B cell (primary cell): ENCODE measurements around the gene FKBP9. TPM values are rescaled to one million over a fixed set of nuclear protein-coding genes. Genes with fewer than 3 reads are reported as not detected.

Experiments used
- ATAC-seq: fragments of 200-7000 bp; cut with Tn5 transposase; one replicate; pipeline ENCODE4 v1.10.0; 2021; ENCODE audit warnings: low read depth, mild to moderate bottlenecking, moderate number of reproducible peaks, moderate library complexity
- CTCF ChIA-PET: fragments of 350-600 bp; sonication (Branson Sonifier 250); formaldehyde crosslinking; loops from one replicate; lab custom pipeline; 2021; ENCODE audit warnings: antibody characterized with exemption, inconsistent platforms; lab: Charles Lee
- POLR2A ChIA-PET: fragments of 350-600 bp; sonication (Branson Sonifier 250); formaldehyde crosslinking; loops from one replicate; lab custom pipeline; 2021; ENCODE audit warnings: antibody characterized with exemption; lab: Charles Lee
- DNase-seq: peaks from one replicate; pipeline ENCODE4 v3.0.0; 2013
- H2AFZ ChIP-seq: 2 replicates; pipeline ENCODE4 v1.6.1; 2012; ENCODE audit warnings: mild to moderate bottlenecking, low read depth, low read length; ENCODE audit not compliant: insufficient read depth, poor library complexity, severe bottlenecking
- H3K27ac ChIP-seq, 2 donors: 1 replicate in 1 of 2; 2 replicates in 1 of 2; pipeline ENCODE4 v1.5.1; 2012 to 2013; ENCODE audit warnings: low read length in 2 of 2, mild to moderate bottlenecking in 2 of 2, moderate library complexity in 1 of 2
- H3K27me3 ChIP-seq, 4 experiments: fragments of 200-600 bp in 1 of 4; sonication (generic) in 1 of 4; replicated peaks in 1 of 4; 1 replicate in 2 of 4; 2 replicates in 2 of 4; pipeline versions ENCODE4 v1.6.1 to v1.7.0; 2013 to 2016; ENCODE audit warnings: low read length in 3 of 4, mild to moderate bottlenecking in 2 of 4, mixed read lengths in 1 of 4, moderate library complexity in 1 of 4; ENCODE audit not compliant: insufficient read depth in 4 of 4, control insufficient read depth in 3 of 4; ENCODE audit errors: control extremely low read depth in 1 of 4
- H3K36me3 ChIP-seq, 2 experiments: replicated peaks in 1 of 2; 1 replicate in 1 of 2; 2 replicates in 1 of 2; pipeline versions ENCODE4 v1.6.1 to v1.7.1; 2013; ENCODE audit warnings: low read length in 1 of 2; ENCODE audit not compliant: insufficient read depth in 2 of 2, control insufficient read depth in 1 of 2; ENCODE audit errors: control extremely low read depth in 1 of 2, extremely low read depth in 1 of 2
- H3K4me1 ChIP-seq, 2 donors: fragments of 200-600 bp in 1 of 2; sonication (generic) in 1 of 2; 1 replicate in 1 of 2; 2 replicates in 1 of 2; pipeline versions ENCODE4 v1.5.1 to v1.6.1; 2013 to 2017; ENCODE audit warnings: low read length in 2 of 2; ENCODE audit not compliant: control insufficient read depth in 2 of 2, insufficient read depth in 2 of 2
- H3K4me2 ChIP-seq: replicated peaks from 2 replicates; pipeline ENCODE3; 2012; ENCODE audit warnings: mild to moderate bottlenecking, low read depth, low read length; ENCODE audit not compliant: poor library complexity, severe bottlenecking
- H3K4me3 ChIP-seq, 5 experiments: fragments of 200-600 bp in 1 of 5; sonication (generic) in 1 of 5; 1 replicate in 3 of 5; 2 replicates in 2 of 5; pipeline versions ENCODE4 v1.5.1 to v1.7.0; 2011 to 2016; ENCODE audit warnings: low read length in 4 of 5, mild to moderate bottlenecking in 4 of 5, low read depth in 2 of 5, control low read depth in 1 of 5, moderate library complexity in 1 of 5; ENCODE audit not compliant: insufficient read depth in 1 of 5; ENCODE audit errors: control extremely low read depth in 1 of 5, extremely low read depth in 1 of 5
- H3K79me2 ChIP-seq: fragments of 200-600 bp; sonication (generic); one replicate; pipeline ENCODE4 v1.6.0; 2016; ENCODE audit warnings: low read length; ENCODE audit not compliant: control insufficient read depth, insufficient read depth
- H3K9ac ChIP-seq: fragments of 200-600 bp; sonication (generic); 2 replicates; pipeline ENCODE4 v1.6.1; 2017; ENCODE audit warnings: mild to moderate bottlenecking, low read length, moderate library complexity
- H3K9me3 ChIP-seq, 3 donors: one replicate each; pipeline versions ENCODE4 v1.6.1 to v1.7.1; 2013; ENCODE audit warnings: low read length in 2 of 3; ENCODE audit not compliant: control insufficient read depth in 2 of 3, insufficient read depth in 1 of 3; ENCODE audit errors: control extremely low read depth in 1 of 3
- H4K20me1 ChIP-seq: 2 replicates; pipeline ENCODE4 v1.6.0; 2012; ENCODE audit warnings: mild to moderate bottlenecking, low read length; ENCODE audit not compliant: insufficient read depth, control insufficient read depth, poor library complexity, severe bottlenecking
- H3K27ac Mint-ChIP-seq: one replicate; pipeline ENCODE4 v1.8.0; 2021; ENCODE audit warnings: mixed read lengths
- H3K27me3 Mint-ChIP-seq: one replicate; pipeline ENCODE4 v1.8.0; 2021; ENCODE audit warnings: mixed read lengths
- H3K4me1 Mint-ChIP-seq: one replicate; pipeline ENCODE4 v1.8.0; 2021; ENCODE audit warnings: mixed read lengths
- H3K4me3 Mint-ChIP-seq: one replicate; pipeline ENCODE4 v1.8.0; 2021; ENCODE audit warnings: mixed read lengths
- H3K9me3 Mint-ChIP-seq: one replicate; pipeline ENCODE4 v1.8.0; 2022; ENCODE audit warnings: mixed read lengths; ENCODE audit not compliant: insufficient read depth
- CTCF ChIP-seq: fragments of 200-600 bp; IDR thresholded peaks from one replicate; pipeline ENCODE4 v1.8.0; 2022; ENCODE audit warnings: antibody characterized with exemption, mild to moderate bottlenecking
- EZH2 ChIP-seq: IDR thresholded peaks from 2 replicates; pipeline ENCODE4 v1.6.1; 2012; ENCODE audit warnings: borderline replicate concordance, low read depth, mild to moderate bottlenecking, moderate library complexity, low read length; ENCODE audit not compliant: insufficient read depth, poor library complexity, severe bottlenecking
- WGBS: methylation state at CpG from one replicate; pipeline ENCODE4 v1.1.5; 2013; ENCODE audit warnings: missing lambda C conversion rate; ENCODE audit not compliant: insufficient coverage; 5-methylcytosine and 5-hydroxymethylcytosine counted together
- intact Hi-C: fragments of 100-400 bp; cut with micrococcal nuclease; formaldehyde crosslinking; loops from one replicate; pipeline ENCODE4 v1.10.0; 2022
- polyA plus RNA-seq: library from polyadenylated mRNA; depleted of rRNA; stranded (reverse); fragments of >200 nt; gene quantifications from 2 replicates; pipeline ENCODE4 v1.2.3, GENCODE V29; 2012
- small RNA-seq: library from RNA; depleted of rRNA; stranded (forward); fragments of <200 nt; gene quantifications from one replicate; pipeline ENCODE3, GENCODE V24; 2012; ENCODE audit warnings: low replicate concordance, low read depth; ENCODE audit not compliant: insufficient read length
- total RNA-seq, 2 donors: library from RNA; stranded (reverse); fragments of 120-200 nt in 1 of 2; gene quantifications; 1 replicate in 1 of 2; 2 replicates in 1 of 2; pipeline versions ENCODE4 v1.2.3 to v1.2.4, GENCODE V29; 2013 to 2022

Gene FKBP9
- total and polyA plus RNA-seq, 2 donors (not counting 1 experiment from before 2014, with no cell fraction given) = 0.52 to 0.98 TPM

- POLR2A ChIA-PET = no interaction called here
- no peak overlapping the region for H3K4me3 ChIP-seq
- no peak overlapping the region for H3K4me3 Mint-ChIP-seq
- no peak overlapping the region for H2AFZ ChIP-seq
- H3K9ac ChIP-seq = no peak overlapping the region
- no peaks in the 10 kb centered on the region for H3K9me3 ChIP-seq
- H3K36me3 ChIP-seq = peaks cover 0 to 13% of the 10 kb centered on the region in 2 experiments
- no peaks in the 10 kb centered on the region for H3K27me3 Mint-ChIP-seq
- H3K27ac Mint-ChIP-seq = no peak overlapping the region
- peaks cover 66% of the 10 kb centered on the region for H3K4me1 Mint-ChIP-seq
- no peak for TF ChIP-seq CTCF
- no peak for TF ChIP-seq EZH2
- H4K20me1 ChIP-seq = peaks cover 58% of the 10 kb centered on the region
- ATAC-seq (no peak), DNase-seq (no peak)
- intact Hi-C loops = loop anchor here (2.0 to 10.0 kb wide), 2 partner anchors 14 to 360 kb away; no protein-coding TSS in a partner anchor
- peaks cover 94% of the 10 kb centered on the region for H3K79me2 ChIP-seq
- WGBS = 100% methylated on average over 1 of the region's 5 CpGs
- H3K4me1 ChIP-seq = peaks cover 33 to 40% of the 10 kb centered on the region in 2 donors
- H3K9me3 Mint-ChIP-seq = no peaks in the 10 kb centered on the region
- H3K4me2 ChIP-seq = no peak overlapping the region
- H3K27ac ChIP-seq = peak overlapping the region in 1 of 2 donors; percentile 59
- no peaks in the 10 kb centered on the region for H3K27me3 ChIP-seq
- CTCF ChIA-PET = interaction anchor here (0.9 to 4.4 kb wide), 4 partner anchors 8 to 254 kb away, joined by 3 to 19 read pairs (median 12); partner anchors contain the start of genes NT5C3A and RP9
Observed at GRCh38 chr7:33055158-33055557, 97.9 kb downstream of the FKBP9 start.

Small RNAs within 50 kb of the gene (small RNA-seq; reads per million reads assigned to genes)
- not detected for gene AC083863.1
- gene RN7SL505P = not detected
- not detected for gene RNU6-388P
- gene RPS29P14 = not detected

Other genes starting within 250 kb of the FKBP9 start
- 62.1 and 62.8 TPM in 2 replicates for gene KBTBD2, start 65.7 kb upstream of the FKBP9 start, total RNA-seq
- 38.9 and 89.3 TPM in 2 replicates for gene KBTBD2, start 65.7 kb upstream of the FKBP9 start, polyA plus RNA-seq
- gene NT5C3A, start 105.3 kb downstream of the FKBP9 start, total RNA-seq = 41.0 and 41.2 TPM in 2 replicates
- gene NT5C3A, start 105.3 kb downstream of the FKBP9 start, polyA plus RNA-seq = 37.3 and 53.6 TPM in 2 replicates
- gene RP9, start 152.0 kb downstream of the FKBP9 start, total RNA-seq = 23.0 and 27.0 TPM in 2 replicates
- gene RP9, start 152.0 kb downstream of the FKBP9 start, polyA plus RNA-seq = 69.4 and 79.9 TPM in 2 replicates
- 45.2 and 48.4 TPM in 2 replicates for gene BBS9, start 172.1 kb downstream of the FKBP9 start, total RNA-seq
- 8.4 and 8.9 TPM in 2 replicates for gene BBS9, start 172.1 kb downstream of the FKBP9 start, polyA plus RNA-seq